ENCODE data around the gene VSIG8. TPM values are rescaled to one million over a fixed set of nuclear protein-coding genes. Genes with fewer than 3 reads are reported as not detected.

VSIG8 gene
- total RNA-seq, 6 donors from 2014 or later = 0.34 TPM; not detected in 5

- no peaks in the 10 kb centered on the region for H3K36me3 ChIP-seq
- H3K27ac ChIP-seq = no peak overlapping the region
- peaks cover 5 to 16% (median 15%) of the 10 kb centered on the region in 4 donors for H3K4me1 ChIP-seq
- ATAC-seq (ENCODE audit: low FRiP score in 2 of 2) = no peak
- no peaks in the 10 kb centered on the region for H3K9me3 ChIP-seq
- H3K4me3 ChIP-seq = no peak overlapping the region
- TF ChIP-seq CTCF (IDR thresholded peaks at IDR 0.05) = no peak
- no peak for TF ChIP-seq POLR2AphosphoS5 (IDR thresholded peaks at IDR 0.05)
- no peak for TF ChIP-seq POLR2A (IDR thresholded peaks at IDR 0.05)
- TF ChIP-seq EP300 (IDR thresholded peaks at IDR 0.05) = no peak
- 80 to 87% methylated on average over 8 of the region's 8 CpGs for WGBS, 2 donors
- no peak for DNase-seq
- H3K27me3 ChIP-seq = no peaks in the 10 kb centered on the region
These were observed 21.8 kb upstream of the VSIG8 start for GRCh38 chr1:159884296-159884695.

GRCh38 chr1:159883134-159883533 is 20.7 kb upstream of the VSIG8 start:
- no peaks in the 10 kb centered on the region for H3K9me3 ChIP-seq
- no peaks in the 10 kb centered on the region for H3K36me3 ChIP-seq
- H3K27me3 ChIP-seq = no peaks in the 10 kb centered on the region
- H3K27ac ChIP-seq = no peak overlapping the region
- no peak for ATAC-seq (ENCODE audit: low FRiP score in 2 of 2)
- TF ChIP-seq POLR2AphosphoS5 (IDR thresholded peaks at IDR 0.05) (no peak), POLR2A (IDR thresholded peaks at IDR 0.05) (no peak), CTCF (IDR thresholded peaks at IDR 0.05) (no peak), EP300 (IDR thresholded peaks at IDR 0.05) (no peak)
- H3K4me1 ChIP-seq = peaks cover 3 to 12% (median 10%) of the 10 kb centered on the region in 4 donors
- 70 to 90% methylated on average over 4 of the region's 4 CpGs for WGBS, 2 donors
- no peak for DNase-seq
- no peak overlapping the region for H3K4me3 ChIP-seq

GRCh38 chr1:159882527-159882862 is 20.0 kb upstream of the VSIG8 start:
- no peak for ATAC-seq (ENCODE audit: low FRiP score in 2 of 2)
- H3K27ac ChIP-seq = no peak overlapping the region
- WGBS, 2 donors = 68 to 74% methylated on average over 2 of the region's 2 CpGs
- no peaks in the 10 kb centered on the region for H3K27me3 ChIP-seq
- peaks cover 3 to 12% (median 10%) of the 10 kb centered on the region in 4 donors for H3K4me1 ChIP-seq
- no peak overlapping the region for H3K4me3 ChIP-seq
- no peak for DNase-seq
- no peaks in the 10 kb centered on the region for H3K36me3 ChIP-seq
- TF ChIP-seq CTCF (IDR thresholded peaks at IDR 0.05) (no peak), EP300 (IDR thresholded peaks at IDR 0.05) (no peak), POLR2AphosphoS5 (IDR thresholded peaks at IDR 0.05) (no peak), POLR2A (IDR thresholded peaks at IDR 0.05) (no peak)
- no peaks in the 10 kb centered on the region for H3K9me3 ChIP-seq

- peak in 1 of 2 donors; percentile 37 for ATAC-seq (ENCODE audit: low FRiP score in 2 of 2)
- H3K4me1 ChIP-seq = peaks cover 3 to 12% (median 10%) of the 10 kb centered on the region in 4 donors
- no peak overlapping the region for H3K4me3 ChIP-seq
- WGBS, 2 donors = 57 to 62% methylated on average over 6 of the region's 6 CpGs
- no peak for TF ChIP-seq EP300 (IDR thresholded peaks at IDR 0.05)
- TF ChIP-seq POLR2AphosphoS5 (IDR thresholded peaks at IDR 0.05) = peak in 1 of 2 donors; percentile 14
- H3K27me3 ChIP-seq = no peaks in the 10 kb centered on the region
- DNase-seq = peak in 1 of 2 donors; percentile 82
- H3K27ac ChIP-seq = no peak overlapping the region
- H3K36me3 ChIP-seq = no peaks in the 10 kb centered on the region
- no peaks in the 10 kb centered on the region for H3K9me3 ChIP-seq
These were observed 19.4 kb upstream of the VSIG8 start for GRCh38 chr1:159881622-159882526.

- H3K27me3 ChIP-seq = no peaks in the 10 kb centered on the region
- H3K36me3 ChIP-seq = no peaks in the 10 kb centered on the region
- no peak for TF ChIP-seq POLR2AphosphoS5 (IDR thresholded peaks at IDR 0.05)
- TF ChIP-seq POLR2A (IDR thresholded peaks at IDR 0.05) = no peak
- no peak for TF ChIP-seq CTCF (IDR thresholded peaks at IDR 0.05)
- TF ChIP-seq EP300 (IDR thresholded peaks at IDR 0.05) = no peak
- ATAC-seq (ENCODE audit: low FRiP score in 2 of 2) = no peak
- 70 to 84% methylated on average over 3 of the region's 3 CpGs for WGBS, 2 donors
- no peak overlapping the region for H3K4me3 ChIP-seq
- H3K4me1 ChIP-seq = peaks cover 3 to 12% (median 10%) of the 10 kb centered on the region in 4 donors
- no peak for DNase-seq
- no peaks in the 10 kb centered on the region for H3K9me3 ChIP-seq
- peak overlapping the region in 1 of 4 donors; percentile 24 for H3K27ac ChIP-seq
These were observed 18.0 kb upstream of the VSIG8 start for GRCh38 chr1:159880430-159880829.

Measured in upper lobe of left lung (tissue), 6 donors.